ENCODE data around the gene AUTS2.

DNA sequence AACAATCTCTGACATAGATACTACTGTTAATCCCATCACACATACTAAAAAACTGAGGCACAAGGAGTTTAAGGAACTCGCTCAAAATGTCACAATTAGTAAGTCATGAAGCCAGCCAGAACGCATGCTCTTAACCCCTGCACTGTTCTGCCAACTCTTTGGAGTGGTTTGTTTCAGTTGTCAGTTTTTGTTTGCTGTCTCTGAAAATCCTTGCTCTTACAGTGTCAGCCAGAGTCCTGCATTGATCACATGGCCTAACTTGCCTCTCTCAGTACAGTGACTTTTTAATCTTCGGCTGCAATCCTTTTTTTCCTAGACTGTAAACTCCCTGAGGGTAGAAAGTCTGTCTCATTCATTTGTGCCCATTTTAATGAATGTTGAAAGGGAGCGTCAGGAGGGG is 753.8 kb downstream of the AUTS2 start:
- TF ChIP-seq, protein P1, sequence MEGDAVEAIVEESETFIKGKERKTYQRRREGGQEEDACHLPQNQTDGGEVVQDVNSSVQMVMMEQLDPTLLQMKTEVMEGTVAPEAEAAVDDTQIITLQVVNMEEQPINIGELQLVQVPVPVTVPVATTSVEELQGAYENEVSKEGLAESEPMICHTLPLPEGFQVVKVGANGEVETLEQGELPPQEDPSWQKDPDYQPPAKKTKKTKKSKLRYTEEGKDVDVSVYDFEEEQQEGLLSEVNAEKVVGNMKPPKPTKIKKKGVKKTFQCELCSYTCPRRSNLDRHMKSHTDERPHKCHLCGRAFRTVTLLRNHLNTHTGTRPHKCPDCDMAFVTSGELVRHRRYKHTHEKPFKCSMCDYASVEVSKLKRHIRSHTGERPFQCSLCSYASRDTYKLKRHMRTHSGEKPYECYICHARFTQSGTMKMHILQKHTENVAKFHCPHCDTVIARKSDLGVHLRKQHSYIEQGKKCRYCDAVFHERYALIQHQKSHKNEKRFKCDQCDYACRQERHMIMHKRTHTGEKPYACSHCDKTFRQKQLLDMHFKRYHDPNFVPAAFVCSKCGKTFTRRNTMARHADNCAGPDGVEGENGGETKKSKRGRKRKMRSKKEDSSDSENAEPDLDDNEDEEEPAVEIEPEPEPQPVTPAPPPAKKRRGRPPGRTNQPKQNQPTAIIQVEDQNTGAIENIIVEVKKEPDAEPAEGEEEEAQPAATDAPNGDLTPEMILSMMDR (IDR thresholded peaks at IDR 0.05), result no peak
- TF ChIP-seq POLR2A (IDR thresholded peaks at IDR 0.05), result no peak
- TF ChIP-seq POLR2AphosphoS5 (IDR thresholded peaks at IDR 0.05), result no peak

All from breast epithelium (tissue), 3 donors.